ENCODE measurements around the gene CACNA2D2. TPM values are rescaled to one million over a fixed set of nuclear protein-coding genes. Genes with fewer than 3 reads are reported as not detected.

The CACNA2D2 gene
- total RNA-seq, 1 experiment from 2014 or later = 27.7 TPM

DNA sequence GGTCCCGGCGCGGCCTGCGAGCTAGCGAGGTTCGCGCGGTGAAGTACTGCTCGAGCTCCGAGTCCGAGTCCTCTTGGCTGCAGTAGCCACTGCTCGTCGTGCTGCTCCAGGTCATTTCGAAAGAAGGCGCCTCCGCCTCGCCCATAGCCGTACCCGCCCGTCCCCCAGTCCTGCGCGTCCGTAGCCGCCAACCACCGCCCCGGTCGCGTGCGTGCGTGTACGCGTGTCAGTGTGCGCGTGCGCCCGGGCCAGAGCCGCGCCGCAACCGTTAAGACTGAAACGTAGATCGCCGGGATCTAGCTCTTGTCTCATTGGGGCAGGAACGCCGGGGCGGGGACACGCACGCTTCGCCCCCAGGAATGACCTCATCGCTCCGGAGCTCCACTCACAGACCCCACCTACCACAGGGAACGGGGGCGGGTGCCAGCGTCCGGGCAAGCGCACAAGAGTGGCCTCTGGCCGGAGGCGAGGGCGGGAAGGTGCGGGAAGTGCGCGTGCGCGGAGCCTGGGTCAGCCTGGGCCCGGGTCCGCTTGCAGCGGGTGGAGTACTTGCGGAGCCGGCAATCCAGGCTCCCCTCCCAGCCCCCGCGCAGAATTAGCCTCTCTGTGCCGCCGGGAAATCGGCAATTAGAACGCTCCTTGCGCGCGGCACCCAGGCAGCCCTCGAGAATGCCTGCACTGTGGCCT is 166.1 kb downstream of the CACNA2D2 start:
- Histone ChIP-seq H3K23me2 (ENCODE audit: insufficient read length, low read depth, low read length, poor library complexity, severe bottlenecking) (peaks cover 24% of the 10 kb centered on the region), H3T11ph (ENCODE audit: low read length) (no peak overlapping the region), H4K91ac (ENCODE audit: insufficient read length, low read depth, low read length) (no peak overlapping the region), H4K8ac (replicated peaks; ENCODE audit: insufficient read length, low read depth, low read length) (no peak overlapping the region), H3K4me2 (ENCODE audit: insufficient read depth, insufficient read length, low read length) (peak overlapping the region; percentile 69), H4K5ac (ENCODE audit: insufficient read length, low read depth, low read length) (no peak overlapping the region), H3K14ac (ENCODE audit: insufficient read depth, low read length) (peak overlapping the region; percentile 88), H2BK120ac (ENCODE audit: low read depth, low read length, poor library complexity, severe bottlenecking) (no peak overlapping the region), H2BK20ac (ENCODE audit: low read depth, low read length, poor library complexity, severe bottlenecking) (no peak overlapping the region), H2BK5ac (ENCODE audit: insufficient read length, low read length) (no peak overlapping the region), H3K18ac (ENCODE audit: insufficient read length, low read depth, low read length) (peak overlapping the region; percentile 44), H3K27me3 (ENCODE audit: insufficient read depth, low read length) (peaks cover 13% of the 10 kb centered on the region; the same call in 1 of the 2 replicates), H3K4me1 (ENCODE audit: insufficient read depth, low read length) (no peaks in the 10 kb centered on the region; the same call in 1 of the 2 replicates), H2BK15ac (ENCODE audit: low read depth, low read length) (no peak overlapping the region), H3K79me2 (ENCODE audit: insufficient read depth, low read length) (peaks cover 5% of the 10 kb centered on the region; the same call in 1 of the 2 replicates), H2BK12ac (ENCODE audit: insufficient read length, low read depth, low read length) (no peak overlapping the region), H2AFZ (ENCODE audit: low read length) (no peak overlapping the region), H3K9me3 (ENCODE audit: control insufficient read depth, low read depth, low read length) (no peaks in the 10 kb centered on the region), H3K27ac (ENCODE audit: insufficient read length, low read depth, low read length) (no peak overlapping the region), H2AK5ac (ENCODE audit: insufficient read length, low read length) (no peak overlapping the region), H3K56ac (ENCODE audit: insufficient read length, low read depth, low read length) (no peak overlapping the region), H3K9ac (ENCODE audit: extremely low read depth, insufficient read length, low read length) (peak overlapping the region; percentile 54), H3K79me1 (ENCODE audit: insufficient read depth, low read depth, low read length, poor library complexity, severe bottlenecking) (no peaks in the 10 kb centered on the region), H3K4ac (ENCODE audit: low read depth, low read length) (no peak overlapping the region), H3K23ac (ENCODE audit: insufficient read length, low read depth, low read length) (no peak overlapping the region), H4K20me1 (ENCODE audit: control insufficient read depth, insufficient read depth, insufficient read length) (no peaks in the 10 kb centered on the region)
- peaks cover 43% of the 10 kb centered on the region for H3K27me3 Mint-ChIP-seq (ENCODE audit: low read depth)
- no CpG with 5 or more reads among the region's 79 CpGs for WGBS (ENCODE audit: extremely low coverage, insufficient read length, low lambda C conversion rate)
- H3K4me1 Mint-ChIP-seq = peaks cover 29 to 44% of the 10 kb centered on the region in 2 experiments
- TF ChIP-seq, protein P1, sequence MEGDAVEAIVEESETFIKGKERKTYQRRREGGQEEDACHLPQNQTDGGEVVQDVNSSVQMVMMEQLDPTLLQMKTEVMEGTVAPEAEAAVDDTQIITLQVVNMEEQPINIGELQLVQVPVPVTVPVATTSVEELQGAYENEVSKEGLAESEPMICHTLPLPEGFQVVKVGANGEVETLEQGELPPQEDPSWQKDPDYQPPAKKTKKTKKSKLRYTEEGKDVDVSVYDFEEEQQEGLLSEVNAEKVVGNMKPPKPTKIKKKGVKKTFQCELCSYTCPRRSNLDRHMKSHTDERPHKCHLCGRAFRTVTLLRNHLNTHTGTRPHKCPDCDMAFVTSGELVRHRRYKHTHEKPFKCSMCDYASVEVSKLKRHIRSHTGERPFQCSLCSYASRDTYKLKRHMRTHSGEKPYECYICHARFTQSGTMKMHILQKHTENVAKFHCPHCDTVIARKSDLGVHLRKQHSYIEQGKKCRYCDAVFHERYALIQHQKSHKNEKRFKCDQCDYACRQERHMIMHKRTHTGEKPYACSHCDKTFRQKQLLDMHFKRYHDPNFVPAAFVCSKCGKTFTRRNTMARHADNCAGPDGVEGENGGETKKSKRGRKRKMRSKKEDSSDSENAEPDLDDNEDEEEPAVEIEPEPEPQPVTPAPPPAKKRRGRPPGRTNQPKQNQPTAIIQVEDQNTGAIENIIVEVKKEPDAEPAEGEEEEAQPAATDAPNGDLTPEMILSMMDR (conservative IDR thresholded peaks at IDR 0.05) = no peak
- H3K36me3 Mint-ChIP-seq (ENCODE audit: insufficient read depth in 1 of 3, low read depth in 3 of 3) = peaks cover 0 to 16% (median 15%) of the 10 kb centered on the region in 3 experiments; a peak in 6 of 7 replicates
- H3K4me3 Mint-ChIP-seq = peak overlapping the region; percentile 87 to 92
- H3K9me3 Mint-ChIP-seq = no peaks in the 10 kb centered on the region; a peak in 1 of 5 replicates
- peak overlapping the region; percentile 97 to 99 (median 98) for H3K27ac Mint-ChIP-seq
- DNase-seq = peak; percentile 99
